BE2C (cell line): ENCODE measurements around the gene CACNB2.

Experiments used
- DNase-seq: peaks from one replicate; pipeline ENCODE4 v3.0.0-alpha.2; 2020
- H3K27me3 ChIP-seq: fragments of 250-450 bp; sonication (Bioruptor Pico); 2 replicates; pipeline ENCODE4 v1.5.1; 2020; ENCODE audit warnings: mild to moderate bottlenecking
- H3K36me3 ChIP-seq: fragments of 250-450 bp; sonication (Bioruptor Pico); 2 replicates; pipeline ENCODE4 v1.5.1; 2020; ENCODE audit warnings: mild to moderate bottlenecking
- H3K4me1 ChIP-seq: fragments of 250-450 bp; sonication (Bioruptor Pico); 2 replicates; pipeline ENCODE4 v1.5.1; 2020
- H3K4me3 ChIP-seq: 2 replicates; pipeline ENCODE4 v1.5.1; 2011; ENCODE audit warnings: low read depth, low read length
- H3K9me3 ChIP-seq: fragments of 250-450 bp; sonication (Bioruptor Pico); 2 replicates; pipeline ENCODE4 v1.5.1; 2020
- CTCF ChIP-seq: IDR thresholded peaks from 2 replicates; pipeline ENCODE4 v1.5.1; 2012; ENCODE audit warnings: mild to moderate bottlenecking, low read depth, low read length

CACNB2 gene

GRCh38 chr10:18341055-18341454, 200.8 kb downstream of the CACNB2 start:
- H3K4me3 ChIP-seq = no peak overlapping the region
- TF ChIP-seq CTCF = no peak
- H3K4me1 ChIP-seq = no peaks in the 10 kb centered on the region
- no peak for DNase-seq
- H3K27me3 ChIP-seq = peaks cover 9% of the 10 kb centered on the region
- no peaks in the 10 kb centered on the region for H3K36me3 ChIP-seq
- no peaks in the 10 kb centered on the region for H3K9me3 ChIP-seq

- Histone ChIP-seq H3K36me3 (no peaks in the 10 kb centered on the region), H3K4me1 (no peaks in the 10 kb centered on the region), H3K27me3 (peaks cover 9% of the 10 kb centered on the region), H3K9me3 (no peaks in the 10 kb centered on the region), H3K4me3 (no peak overlapping the region)
- TF ChIP-seq CTCF = no peak
- no peak for DNase-seq
Measured at GRCh38 chr10:18343573-18343972, 203.3 kb downstream of the CACNB2 start.

GRCh38 chr10:18345308-18345707, 205.1 kb downstream of the CACNB2 start:
- Histone ChIP-seq H3K27me3 (peaks cover 7% of the 10 kb centered on the region), H3K4me3 (no peak overlapping the region), H3K36me3 (no peaks in the 10 kb centered on the region), H3K4me1 (no peaks in the 10 kb centered on the region), H3K9me3 (no peaks in the 10 kb centered on the region)
- DNase-seq = no peak
- TF ChIP-seq CTCF = no peak

- H3K4me3 ChIP-seq = no peak overlapping the region
- no peaks in the 10 kb centered on the region for H3K9me3 ChIP-seq
- H3K4me1 ChIP-seq = no peaks in the 10 kb centered on the region
- DNase-seq = no peak
- H3K36me3 ChIP-seq = no peaks in the 10 kb centered on the region
- no peaks in the 10 kb centered on the region for H3K27me3 ChIP-seq
- TF ChIP-seq CTCF = no peak
Measured at GRCh38 chr10:18350340-18350739, 210.1 kb downstream of the CACNB2 start.

- H3K4me1 ChIP-seq = no peaks in the 10 kb centered on the region
- no peak for TF ChIP-seq CTCF
- no peaks in the 10 kb centered on the region for H3K9me3 ChIP-seq
- no peak overlapping the region for H3K4me3 ChIP-seq
- no peak for DNase-seq
- no peaks in the 10 kb centered on the region for H3K27me3 ChIP-seq
- no peaks in the 10 kb centered on the region for H3K36me3 ChIP-seq
Measured at GRCh38 chr10:18351421-18351820, 211.2 kb downstream of the CACNB2 start.

- H3K9me3 ChIP-seq = no peaks in the 10 kb centered on the region
- TF ChIP-seq CTCF = no peak
- no peaks in the 10 kb centered on the region for H3K4me1 ChIP-seq
- DNase-seq = no peak
- H3K4me3 ChIP-seq = no peak overlapping the region
- H3K36me3 ChIP-seq = no peaks in the 10 kb centered on the region
- no peaks in the 10 kb centered on the region for H3K27me3 ChIP-seq
Measured at GRCh38 chr10:18352175-18352574, 212.0 kb downstream of the CACNB2 start.
